HepG2 (cell line): ENCODE results near the gene GJC2. TPM values are rescaled to one million over a fixed set of nuclear protein-coding genes. Genes with fewer than 3 reads are reported as not detected.

ENCODE experiments used
- AKAP8 ChIP-seq: sonication (generic); formaldehyde crosslinking; IDR thresholded peaks from 2 replicates; pipeline ENCODE4 v1.5.1; 2020; ENCODE audit warnings: mild to moderate bottlenecking, missing genetic modification reagents
- BCL6 ChIP-seq: IDR thresholded peaks from 2 replicates; pipeline ENCODE4 v1.6.1; 2016; ENCODE audit warnings: missing genetic modification reagents, missing compliant biosample characterization
- CHD2 ChIP-seq: IDR thresholded peaks from 2 replicates; pipeline ENCODE4 v1.6.1; 2011; ENCODE audit warnings: low read depth, low read length, improper control_type of control experiment
- EEA1 ChIP-seq: sonication (generic); formaldehyde crosslinking; IDR thresholded peaks from 2 replicates; pipeline ENCODE4 v1.5.1; 2020; ENCODE audit warnings: mild to moderate bottlenecking, missing genetic modification reagents, borderline replicate concordance
- NBN ChIP-seq: fragments of 450-650 bp; conservative IDR thresholded peaks from 2 replicates; pipeline ENCODE4 v1.6.1; 2017
- PATZ1 ChIP-seq: sonication (generic); formaldehyde crosslinking; IDR thresholded peaks from 2 replicates; pipeline ENCODE4 v1.4.0; 2020; ENCODE audit warnings: missing genetic modification reagents
- POGZ ChIP-seq: sonication (generic); formaldehyde crosslinking; IDR thresholded peaks from 2 replicates; pipeline ENCODE4 v1.4.0; 2020; ENCODE audit warnings: mild to moderate bottlenecking, missing genetic modification reagents
- POLR2AphosphoS2 ChIP-seq: IDR thresholded peaks from 2 replicates; pipeline ENCODE4 v1.6.1; 2011; ENCODE audit warnings: low read depth, low read length, improper control_type of control experiment
- RARG ChIP-seq: sonication (generic); formaldehyde crosslinking; IDR thresholded peaks from 2 replicates; pipeline ENCODE4 v1.4.0; 2020; ENCODE audit warnings: low read depth, mild to moderate bottlenecking, missing genetic modification reagents
- REL ChIP-seq: sonication (generic); formaldehyde crosslinking; conservative IDR thresholded peaks from 2 replicates; pipeline ENCODE4 v1.8.0; 2022; ENCODE audit warnings: mild to moderate bottlenecking, missing genetic modification reagents, moderate library complexity
- SRY ChIP-seq: sonication (generic); formaldehyde crosslinking; IDR thresholded peaks from 2 replicates; pipeline ENCODE4 v1.8.0; 2022; ENCODE audit warnings: mild to moderate bottlenecking, missing genetic modification reagents
- TCF7 ChIP-seq: sonication (generic); IDR thresholded peaks from 2 replicates; pipeline ENCODE4 v1.6.1; 2016; ENCODE audit warnings: antibody characterized with exemption, low read depth
- ZGPAT ChIP-seq: IDR thresholded peaks from 2 replicates; pipeline ENCODE4 v1.6.1; 2016; ENCODE audit warnings: mild to moderate bottlenecking
- ZKSCAN8 ChIP-seq: IDR thresholded peaks from 2 replicates; pipeline ENCODE4 v1.6.1; 2016; ENCODE audit warnings: borderline replicate concordance, missing genetic modification reagents, missing compliant biosample characterization
- ZNF296 ChIP-seq: sonication (generic); formaldehyde crosslinking; conservative IDR thresholded peaks from 2 replicates; pipeline ENCODE4 v1.5.0; 2020; ENCODE audit warnings: mild to moderate bottlenecking, missing genetic modification reagents
- ZNF337 ChIP-seq: sonication (generic); formaldehyde crosslinking; IDR thresholded peaks from 2 replicates; pipeline ENCODE4 v1.5.1; 2020; ENCODE audit warnings: missing genetic modification reagents, low read depth, mild to moderate bottlenecking, borderline replicate concordance
- ZNF510 ChIP-seq: sonication (generic); formaldehyde crosslinking; IDR thresholded peaks from 2 replicates; pipeline ENCODE4 v1.4.0; 2020; ENCODE audit warnings: low read depth, mild to moderate bottlenecking, missing genetic modification reagents
- ZNF546 ChIP-seq: sonication (generic); formaldehyde crosslinking; conservative IDR thresholded peaks from 2 replicates; pipeline ENCODE4 v1.8.1; 2023; ENCODE audit warnings: mild to moderate bottlenecking, missing genetic modification reagents
- ZNF598 ChIP-seq: sonication (generic); formaldehyde crosslinking; IDR thresholded peaks from 2 replicates; pipeline ENCODE4 v1.5.1; 2020; ENCODE audit warnings: mild to moderate bottlenecking, missing genetic modification reagents, borderline replicate concordance
- ZNF788 ChIP-seq: sonication (generic); formaldehyde crosslinking; IDR thresholded peaks from 2 replicates; pipeline ENCODE4 v1.5.0; 2020; ENCODE audit warnings: mild to moderate bottlenecking, missing genetic modification reagents, borderline replicate concordance
- ZSCAN9 ChIP-seq: IDR thresholded peaks from 2 replicates; pipeline ENCODE4 v1.6.1; 2016; ENCODE audit warnings: borderline replicate concordance
- polyA plus RNA-seq, 8 experiments: library from polyadenylated mRNA; depleted of rRNA in 3 of 8; stranded (reverse) in 7 of 8; unstranded in 1 of 8; fragments of >200 nt; fragmentation: Illumina TruSeq in 4 of 8; extraction: Trizol in 4 of 8; gene quantifications; 2 replicates each; pipeline versions ENCODE4 v1.2.1 to v1.2.3, GENCODE V29; 2011 to 2016; ENCODE audit warnings: low read depth in 4 of 8, missing spikeins in 1 of 8, mixed read lengths in 1 of 8; ENCODE audit not compliant: insufficient read depth in 1 of 8
- total RNA-seq, 5 experiments: library from RNA; depleted of rRNA; stranded (reverse); fragments of >200 nt; fragmentation: Illumina TruSeq; extraction: Trizol; gene quantifications; 2 replicates each; pipeline ENCODE4 v1.2.3, GENCODE V29; 2016; ENCODE audit warnings: low read depth in 1 of 5
- TF ChIP-seq, protein P1 (sequence below), 2 experiments: sonication (generic) in 1 of 2; formaldehyde crosslinking in 1 of 2; IDR thresholded peaks; 2 replicates each; pipeline versions ENCODE4 v1.4.0 to v1.6.1; 2018 to 2020; ENCODE audit warnings: missing genetic modification reagents in 2 of 2, borderline replicate concordance in 1 of 2, low read depth in 1 of 2, mild to moderate bottlenecking in 1 of 2, missing biosample characterization in 1 of 2
- TF ChIP-seq, protein P2 (sequence below): sonication (generic); formaldehyde crosslinking; IDR thresholded peaks from 2 replicates; pipeline ENCODE4 v1.5.1; 2020; ENCODE audit warnings: missing genetic modification reagents, mild to moderate bottlenecking, borderline replicate concordance

Gene GJC2
- total and polyA plus RNA-seq, 2 of the 13 experiments (the other 11 are each of a cell fraction or from before 2014, with no cell fraction given) = 1.6 to 3.8 TPM

DNA sequence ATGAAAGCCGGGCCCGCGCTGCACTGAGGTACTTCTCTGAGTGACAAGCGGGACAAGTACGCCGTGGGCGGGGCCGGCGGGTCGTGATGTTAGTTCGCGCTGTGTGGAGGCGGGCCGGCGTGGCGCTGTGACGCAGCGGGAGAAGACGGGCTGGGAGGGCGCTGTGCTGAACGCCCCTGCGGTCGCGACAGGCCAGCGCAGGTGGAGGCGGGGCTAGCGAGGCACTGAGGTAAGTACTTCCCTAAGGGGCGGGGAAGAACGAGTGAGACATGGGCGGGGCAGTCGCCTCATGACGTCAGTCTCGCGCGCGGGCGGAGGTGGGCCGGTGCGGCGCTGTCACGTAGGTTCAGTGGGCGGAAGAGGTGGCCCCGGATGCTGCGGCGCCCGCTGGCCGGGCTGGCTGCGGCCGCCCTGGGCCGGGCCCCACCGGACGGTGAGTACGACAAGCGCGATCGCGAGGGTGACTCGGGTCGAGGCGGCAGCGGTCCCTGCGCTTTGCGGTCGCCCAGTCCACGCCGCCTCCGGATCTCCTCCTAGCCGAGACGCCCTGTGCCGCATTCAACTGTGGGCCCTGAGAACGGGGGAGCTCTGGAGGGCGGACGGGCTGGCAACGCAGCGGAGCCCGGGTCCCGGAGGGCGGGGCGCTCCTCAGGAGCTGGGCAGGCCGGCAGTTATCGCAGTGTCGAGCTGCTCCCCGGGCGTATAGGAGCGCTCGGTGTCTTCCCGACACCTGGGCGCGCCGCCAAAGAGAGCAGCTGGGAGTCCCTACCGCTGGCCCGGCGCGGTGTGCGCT, 9.6 kb upstream of the GJC2 start, which contains the start of gene GUK1 (continued):
- no peak for TF ChIP-seq REL (CRISPR knock-in tag)
- 0 out of 2 replicates have a peak, but pooled peaks have one; percentile 70 for TF ChIP-seq EEA1
- no peak for TF ChIP-seq BCL6 (CRISPR knock-in tag)
- no peak for TF ChIP-seq ZNF337
- TF ChIP-seq ZNF546 (CRISPR knock-in tag) = no peak
- TF ChIP-seq TCF7 = no peak
- peak; percentile 77 for TF ChIP-seq PATZ1 (CRISPR knock-in tag)
- no peak; the same call in 1 of the 2 replicates for TF ChIP-seq ZSCAN9 (CRISPR knock-in tag)
- no peak for TF ChIP-seq NBN
- TF ChIP-seq, protein P1, sequence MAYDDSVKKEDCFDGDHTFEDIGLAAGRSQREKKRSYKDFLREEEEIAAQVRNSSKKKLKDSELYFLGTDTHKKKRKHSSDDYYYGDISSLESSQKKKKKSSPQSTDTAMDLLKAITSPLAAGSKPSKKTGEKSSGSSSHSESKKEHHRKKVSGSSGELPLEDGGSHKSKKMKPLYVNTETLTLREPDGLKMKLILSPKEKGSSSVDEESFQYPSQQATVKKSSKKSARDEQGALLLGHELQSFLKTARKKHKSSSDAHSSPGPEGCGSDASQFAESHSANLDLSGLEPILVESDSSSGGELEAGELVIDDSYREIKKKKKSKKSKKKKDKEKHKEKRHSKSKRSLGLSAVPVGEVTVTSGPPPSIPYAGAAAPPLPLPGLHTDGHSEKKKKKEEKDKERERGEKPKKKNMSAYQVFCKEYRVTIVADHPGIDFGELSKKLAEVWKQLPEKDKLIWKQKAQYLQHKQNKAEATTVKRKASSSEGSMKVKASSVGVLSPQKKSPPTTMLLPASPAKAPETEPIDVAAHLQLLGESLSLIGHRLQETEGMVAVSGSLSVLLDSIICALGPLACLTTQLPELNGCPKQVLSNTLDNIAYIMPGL (CRISPR knock-in tag; IDR thresholded peaks at IDR 0.05; ENCODE audit: borderline replicate concordance in 1 of 2, low read depth in 1 of 2) = peak; percentile 48 to 85; a peak in 3 of 4 replicates
- 0 out of 2 replicates have a peak, but pooled peaks have one; percentile 26 for TF ChIP-seq ZNF296
- peak; percentile 77; the same call in 1 of the 2 replicates for TF ChIP-seq ZNF788 (CRISPR knock-in tag)
- TF ChIP-seq, protein P2, sequence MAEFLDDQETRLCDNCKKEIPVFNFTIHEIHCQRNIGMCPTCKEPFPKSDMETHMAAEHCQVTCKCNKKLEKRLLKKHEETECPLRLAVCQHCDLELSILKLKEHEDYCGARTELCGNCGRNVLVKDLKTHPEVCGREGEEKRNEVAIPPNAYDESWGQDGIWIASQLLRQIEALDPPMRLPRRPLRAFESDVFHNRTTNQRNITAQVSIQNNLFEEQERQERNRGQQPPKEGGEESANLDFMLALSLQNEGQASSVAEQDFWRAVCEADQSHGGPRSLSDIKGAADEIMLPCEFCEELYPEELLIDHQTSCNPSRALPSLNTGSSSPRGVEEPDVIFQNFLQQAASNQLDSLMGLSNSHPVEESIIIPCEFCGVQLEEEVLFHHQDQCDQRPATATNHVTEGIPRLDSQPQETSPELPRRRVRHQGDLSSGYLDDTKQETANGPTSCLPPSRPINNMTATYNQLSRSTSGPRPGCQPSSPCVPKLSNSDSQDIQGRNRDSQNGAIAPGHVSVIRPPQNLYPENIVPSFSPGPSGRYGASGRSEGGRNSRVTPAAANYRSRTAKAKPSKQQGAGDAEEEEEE (CRISPR knock-in tag) = no peak
- peak; percentile 38; the same call in 1 of the 2 replicates for TF ChIP-seq SRY (CRISPR knock-in tag)
- no peak for TF ChIP-seq ZKSCAN8 (CRISPR knock-in tag)
- peak; percentile 85 for TF ChIP-seq ZGPAT (CRISPR knock-in tag)
- TF ChIP-seq POGZ (CRISPR knock-in tag) = peak; percentile 90
- no peak for TF ChIP-seq ZNF598 (CRISPR knock-in tag)
- peak; percentile 33 for TF ChIP-seq ZNF510 (CRISPR knock-in tag)
- peak; percentile 72; the same call in 1 of the 2 replicates for TF ChIP-seq CHD2
- TF ChIP-seq AKAP8 (CRISPR knock-in tag) = peak; percentile 76; the same call in 1 of the 2 replicates
- no peak for TF ChIP-seq RARG (CRISPR knock-in tag)
- no peak for TF ChIP-seq POLR2AphosphoS2
